IMR-90 (cell line): Measurements from ENCODE around the gene CEBPZ. TPM values are rescaled to one million over a fixed set of nuclear protein-coding genes. Genes with fewer than 3 reads are reported as not detected.

Experiments used
- ATAC-seq: fragments of 200-7000 bp; cut with Tn5 transposase; 2 replicates; pipeline ENCODE4 v1.9.1; 2020; ENCODE audit warnings: low read depth, mild to moderate bottlenecking, moderate library complexity
- Bru-seq: library from RNA; stranded (reverse); fragments of 400-500 nt; gene quantifications from one replicate; lab custom pipeline; 2021; lab: Mats Ljungman, UMichigan
- BruChase-seq, 2 experiments: library from RNA; stranded (reverse); fragments of 400-500 nt; gene quantifications; one replicate each; lab custom pipeline; 2021; lab: Mats Ljungman, UMichigan
- BruUV-seq: library from RNA; stranded (reverse); fragments of 400-500 nt; replicated peaks from 2 replicates; lab custom pipeline; 2021; lab: Mats Ljungman, UMichigan
- CTCF ChIA-PET: fragments of 300-600 bp; formaldehyde crosslinking; extraction: SDS; loops from one replicate; lab custom pipeline; 2021; ENCODE audit warnings: antibody characterized with exemption; lab: Yijun Ruan, JAX
- POLR2A ChIA-PET: fragments of 300-600 bp; sonication (Branson Sonifier 250); formaldehyde crosslinking; loops from one replicate; lab custom pipeline; 2022; ENCODE audit warnings: antibody characterized with exemption; ENCODE audit not compliant: unreplicated experiment; lab: Charles Lee
- DNase-seq: peaks from one replicate; pipeline ENCODE4 v3.0.0; 2013
- H2AFZ ChIP-seq: replicated peaks from 2 replicates; pipeline ENCODE3; 2013; ENCODE audit warnings: low read length, mild to moderate bottlenecking; ENCODE audit not compliant: poor library complexity
- H2AK5ac ChIP-seq: 2 replicates; pipeline ENCODE4 v1.6.1; 2013; ENCODE audit warnings: low read depth, low read length, inconsistent platforms
- H2AK9ac ChIP-seq: replicated peaks from 2 replicates; pipeline ENCODE3; 2013; ENCODE audit warnings: mild to moderate bottlenecking, low read depth, low read length, moderate library complexity; ENCODE audit not compliant: poor library complexity
- H2BK120ac ChIP-seq: 2 replicates; pipeline ENCODE4 v1.6.1; 2013; ENCODE audit warnings: low read depth, low read length, inconsistent platforms
- H2BK15ac ChIP-seq: 3 replicates; pipeline ENCODE4 v1.6.1; 2013; ENCODE audit warnings: low read depth, low read length, inconsistent platforms
- H2BK20ac ChIP-seq: 2 replicates; pipeline ENCODE4 v1.6.1; 2013; ENCODE audit warnings: low read depth, mild to moderate bottlenecking, inconsistent platforms, low read length, moderate library complexity
- H2BK5ac ChIP-seq: 2 replicates; pipeline ENCODE4 v1.6.1; 2013; ENCODE audit warnings: mild to moderate bottlenecking, low read depth, low read length, inconsistent platforms; ENCODE audit not compliant: poor library complexity, severe bottlenecking
- H3K14ac ChIP-seq: replicated peaks from 2 replicates; pipeline ENCODE4 v1.6.1; 2013; ENCODE audit warnings: low read depth, low read length, inconsistent platforms
- H3K18ac ChIP-seq: 2 replicates; pipeline ENCODE4 v1.6.1; 2013; ENCODE audit warnings: low read depth, low read length, control low read depth
- H3K23ac ChIP-seq: 2 replicates; pipeline ENCODE4 v1.6.1; 2013; ENCODE audit warnings: low read depth, low read length, inconsistent platforms
- H3K27ac ChIP-seq: 2 replicates; pipeline ENCODE4 v1.5.1; 2013; ENCODE audit warnings: mild to moderate bottlenecking, control low read depth, low read length; ENCODE audit not compliant: insufficient read depth
- H3K27me3 ChIP-seq: 2 replicates; pipeline ENCODE4 v1.6.1; 2013; ENCODE audit warnings: low read length; ENCODE audit not compliant: control insufficient read depth, insufficient read depth
- H3K36me3 ChIP-seq: 2 replicates; pipeline ENCODE4 v1.6.1; 2013; ENCODE audit warnings: low read length, mixed read lengths; ENCODE audit not compliant: control insufficient read depth, insufficient read depth
- H3K4ac ChIP-seq: 2 replicates; pipeline ENCODE4 v1.6.1; 2013; ENCODE audit warnings: low read depth, low read length, inconsistent platforms
- H3K4me1 ChIP-seq: 2 replicates; pipeline ENCODE4 v1.6.1; 2013; ENCODE audit warnings: low read length, mixed read lengths; ENCODE audit not compliant: control insufficient read depth, insufficient read depth
- H3K4me2 ChIP-seq: 2 replicates; pipeline ENCODE4 v1.6.1; 2013; ENCODE audit warnings: low read depth, mild to moderate bottlenecking, control low read depth, low read length, moderate library complexity
- H3K4me3 ChIP-seq: 2 replicates; pipeline ENCODE4 v1.5.1; 2013; ENCODE audit warnings: low read depth, mild to moderate bottlenecking, control low read depth, low read length, moderate library complexity; ENCODE audit not compliant: insufficient read depth
- H3K56ac ChIP-seq: 2 replicates; pipeline ENCODE4 v1.6.1; 2013; ENCODE audit warnings: low read length, inconsistent platforms; ENCODE audit not compliant: insufficient read depth; ENCODE audit errors: extremely low read depth
- H3K79me1 ChIP-seq, 2 experiments: 2 replicates each; pipeline ENCODE4 v1.6.1; 2013; ENCODE audit warnings: low read length in 2 of 2, inconsistent platforms in 1 of 2, low read depth in 1 of 2
- H3K9ac ChIP-seq: 2 replicates; pipeline ENCODE4 v1.6.1; 2013; ENCODE audit warnings: low read depth, low read length, control low read depth
- H3K9me1 ChIP-seq: 2 replicates; pipeline ENCODE4 v1.6.1; 2013; ENCODE audit warnings: low read length, inconsistent platforms; ENCODE audit not compliant: insufficient read depth
- H3K9me3 ChIP-seq: 2 replicates; pipeline ENCODE4 v1.6.1; 2013; ENCODE audit warnings: low read length; ENCODE audit not compliant: control insufficient read depth, insufficient read depth
- H4K20me1 ChIP-seq: 2 replicates; pipeline ENCODE4 v1.6.1; 2013; ENCODE audit warnings: low read length, inconsistent platforms; ENCODE audit not compliant: insufficient read depth
- H4K5ac ChIP-seq: 2 replicates; pipeline ENCODE4 v1.6.1; 2013; ENCODE audit warnings: mild to moderate bottlenecking, low read depth, low read length, control low read depth
- H4K8ac ChIP-seq, 2 experiments: 2 replicates each; pipeline ENCODE4 v1.6.1; 2013; ENCODE audit warnings: low read depth in 2 of 2, low read length in 2 of 2, control low read depth in 1 of 2, inconsistent platforms in 1 of 2
- H4K91ac ChIP-seq: 2 replicates; pipeline ENCODE4 v1.6.1; 2013; ENCODE audit warnings: low read depth, low read length, inconsistent platforms; ENCODE audit not compliant: insufficient read depth
- BHLHE40 ChIP-seq: fragments of 150-350 bp; IDR thresholded peaks from 2 replicates; pipeline ENCODE4 v1.6.1; 2016; ENCODE audit warnings: mild to moderate bottlenecking, low read depth, low read length
- CEBPB ChIP-seq: IDR thresholded peaks from 2 replicates; pipeline ENCODE4 v1.6.1; 2012; ENCODE audit warnings: low read depth, low read length, improper control_type of control experiment
- NFE2L2 ChIP-seq: fragments of 150-350 bp; IDR thresholded peaks from 2 replicates; pipeline ENCODE4 v1.6.1; 2016; ENCODE audit warnings: low read depth, mild to moderate bottlenecking, low read length
- POLR2A ChIP-seq: IDR thresholded peaks from 2 replicates; pipeline ENCODE4 v1.6.1; 2012; ENCODE audit warnings: mild to moderate bottlenecking, low read depth, low read length
- RAD21 ChIP-seq: IDR thresholded peaks from 2 replicates; pipeline ENCODE4 v1.6.1; 2012; ENCODE audit warnings: low read length, improper control_type of control experiment
- SMC3 ChIP-seq: fragments of 150-350 bp; IDR thresholded peaks from 2 replicates; pipeline ENCODE4 v1.6.1; 2016; ENCODE audit warnings: low read depth, mild to moderate bottlenecking, antibody characterized with exemption, low read length, moderate library complexity
- WGBS, 2 experiments: methylation state at CpG; one replicate each; pipeline versions ENCODE4 v1.1.5 to v1.1.7; 2013; ENCODE audit warnings: missing lambda C conversion rate in 2 of 2; ENCODE audit not compliant: insufficient read length in 1 of 2; ENCODE audit errors: extremely low coverage in 2 of 2; 5-methylcytosine and 5-hydroxymethylcytosine counted together
- dilution Hi-C: fragments of 300-500 bp; cut with HindIII; formaldehyde crosslinking; loops from one replicate; pipeline ENCODE4 v1.14.3; 2018; ENCODE audit warnings: low sequenced_read_pairs; ENCODE audit not compliant: unreplicated experiment
- in situ Hi-C: fragments of 300-500 bp; cut with MboI; formaldehyde crosslinking; loops from 3 replicates; pipeline ENCODE4 v1.14.3; 2019; ENCODE audit warnings: low sequenced_read_pairs, inconsistent platforms, mixed read lengths
- intact Hi-C: fragments of 100-400 bp; cut with micrococcal nuclease; formaldehyde crosslinking; loops from 2 replicates; pipeline ENCODE4 v1.10.0; 2022
- long read RNA-seq: library from polyadenylated mRNA; unstranded; transcript quantifications from one replicate; pipeline ENCODE4 v2.0.0, GENCODE V29; 2021; ENCODE audit not compliant: unreplicated experiment
- polyA plus RNA-seq, 3 experiments: library from polyadenylated mRNA; depleted of rRNA; stranded (reverse); fragments of >200 nt; gene quantifications; 2 replicates each; pipeline ENCODE4 v1.2.3, GENCODE V29; 2012; ENCODE audit warnings: low replicate concordance in 1 of 3
- total RNA-seq: library from RNA; depleted of rRNA; stranded (reverse); fragments of >200 nt; gene quantifications from 2 replicates; pipeline ENCODE4 v1.2.3, GENCODE V29; 2012; rRNA removed
- TF ChIP-seq, protein P1 (sequence below): conservative IDR thresholded peaks from 2 replicates; pipeline ENCODE4 v1.5.1; 2012; ENCODE audit warnings: mild to moderate bottlenecking, low read depth, low read length, improper control_type of control experiment

CEBPZ gene, protein sequence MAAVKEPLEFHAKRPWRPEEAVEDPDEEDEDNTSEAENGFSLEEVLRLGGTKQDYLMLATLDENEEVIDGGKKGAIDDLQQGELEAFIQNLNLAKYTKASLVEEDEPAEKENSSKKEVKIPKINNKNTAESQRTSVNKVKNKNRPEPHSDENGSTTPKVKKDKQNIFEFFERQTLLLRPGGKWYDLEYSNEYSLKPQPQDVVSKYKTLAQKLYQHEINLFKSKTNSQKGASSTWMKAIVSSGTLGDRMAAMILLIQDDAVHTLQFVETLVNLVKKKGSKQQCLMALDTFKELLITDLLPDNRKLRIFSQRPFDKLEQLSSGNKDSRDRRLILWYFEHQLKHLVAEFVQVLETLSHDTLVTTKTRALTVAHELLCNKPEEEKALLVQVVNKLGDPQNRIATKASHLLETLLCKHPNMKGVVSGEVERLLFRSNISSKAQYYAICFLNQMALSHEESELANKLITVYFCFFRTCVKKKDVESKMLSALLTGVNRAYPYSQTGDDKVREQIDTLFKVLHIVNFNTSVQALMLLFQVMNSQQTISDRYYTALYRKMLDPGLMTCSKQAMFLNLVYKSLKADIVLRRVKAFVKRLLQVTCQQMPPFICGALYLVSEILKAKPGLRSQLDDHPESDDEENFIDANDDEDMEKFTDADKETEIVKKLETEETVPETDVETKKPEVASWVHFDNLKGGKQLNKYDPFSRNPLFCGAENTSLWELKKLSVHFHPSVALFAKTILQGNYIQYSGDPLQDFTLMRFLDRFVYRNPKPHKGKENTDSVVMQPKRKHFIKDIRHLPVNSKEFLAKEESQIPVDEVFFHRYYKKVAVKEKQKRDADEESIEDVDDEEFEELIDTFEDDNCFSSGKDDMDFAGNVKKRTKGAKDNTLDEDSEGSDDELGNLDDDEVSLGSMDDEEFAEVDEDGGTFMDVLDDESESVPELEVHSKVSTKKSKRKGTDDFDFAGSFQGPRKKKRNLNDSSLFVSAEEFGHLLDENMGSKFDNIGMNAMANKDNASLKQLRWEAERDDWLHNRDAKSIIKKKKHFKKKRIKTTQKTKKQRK
- total RNA-seq (33.3 and 47.8 TPM in 2 replicates), polyA plus RNA-seq (2012; rRNA removed) (9.4 and 9.5 TPM in 2 replicates), Bru-seq, nascent RNA (percentile 76 among the genes with signal in this experiment), BruChase-seq, experiment 1, labeled RNA remaining after a 6-hour chase (percentile 67 among the genes with signal in this experiment), BruChase-seq, experiment 2, labeled RNA remaining after a 2-hour chase (percentile 79 among the genes with signal in this experiment)
- polyA plus RNA-seq (2012; cell fraction: cytosol; rRNA removed), result 0.80 and 1.4 TPM in 2 replicates
- polyA plus RNA-seq (2012; cell fraction: nucleus; rRNA removed; ENCODE audit: low replicate concordance), result 0.39 and 4.1 TPM in 2 replicates
- long read RNA-seq, transcript CEBPZ-201 (16 exons, 3,463 nt), result major isoform, 59 of 138 reads
- long read RNA-seq, partial matches to known transcripts, result 9 of 138 reads
- long read RNA-seq, other reads (novel, unspliced or antisense), result 70 of 138 reads

DNA sequence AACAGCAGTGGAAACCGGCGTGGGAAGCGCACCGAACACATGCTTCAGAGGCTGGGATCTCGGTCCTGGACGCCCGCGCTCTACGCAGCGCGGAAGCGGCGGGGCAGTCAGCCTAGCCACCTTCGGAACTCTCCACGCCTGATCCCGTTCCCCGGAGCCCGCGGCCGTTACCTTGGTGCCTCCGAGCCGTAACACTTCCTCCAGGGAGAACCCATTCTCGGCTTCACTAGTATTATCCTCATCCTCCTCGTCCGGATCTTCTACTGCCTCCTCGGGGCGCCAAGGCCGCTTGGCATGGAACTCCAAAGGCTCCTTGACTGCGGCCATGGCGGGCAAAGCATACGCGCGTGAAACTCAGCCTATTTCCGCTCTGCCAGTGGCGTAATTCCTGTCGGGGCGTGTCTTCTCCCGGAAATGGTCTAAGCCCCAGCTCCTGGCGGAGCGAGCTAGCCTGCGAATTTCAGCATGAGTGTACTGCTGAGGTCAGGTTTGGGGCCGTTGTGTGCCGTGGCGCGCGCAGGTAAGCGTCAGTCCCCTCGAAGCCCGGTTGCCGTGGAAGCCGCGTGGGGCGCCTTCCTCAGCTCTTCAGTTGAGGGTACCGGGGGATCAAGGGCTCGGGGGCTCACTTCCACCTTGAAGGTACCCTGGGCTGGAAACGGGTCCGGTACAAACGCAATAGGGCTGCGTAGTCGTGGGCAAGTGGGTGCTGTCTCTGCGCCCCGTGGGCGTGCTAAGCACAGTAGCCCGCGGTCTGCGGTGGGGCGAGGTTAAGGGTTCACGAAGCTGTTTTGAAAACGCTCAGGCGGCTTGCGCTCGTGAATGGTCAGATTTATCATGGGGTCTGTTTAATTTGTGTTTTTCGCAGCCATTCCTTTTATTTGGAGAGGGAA is at the start of gene CEBPZ, which contains the start of gene NDUFAF7:
Gene CEBPZ (minus strand): TSS at position 356 of the 890 bp plus-strand sequence. CDS start 29 bp downstream, at position 327.
Gene NDUFAF7 (plus strand): TSS at position 418 of the 890 bp plus-strand sequence. CDS start 48 bp downstream, at position 466.
- Histone ChIP-seq H4K20me1 (peaks cover 17% of the 10 kb centered on the region), H3K36me3 (peaks cover 15% of the 10 kb centered on the region), H3K27ac (peak within 1 kb of the TSS; percentile 89), H3K4me3 (peak within 1 kb of the TSS; percentile 93), H3K4ac (peak within 1 kb of the TSS; percentile 85), H3K9ac (peak within 1 kb of the TSS; percentile 90), H3K23ac (peak within 1 kb of the TSS; percentile 88), H3K18ac (peak within 1 kb of the TSS; percentile 62), H2BK15ac (no peak within 1 kb of the TSS), H3K56ac (peak within 1 kb of the TSS; percentile 79), H2BK20ac (no peak within 1 kb of the TSS), H4K8ac (peak within 1 kb of the TSS; percentile 23 to 94), H3K14ac (peak within 1 kb of the TSS; percentile 91), H2AFZ (peak within 1 kb of the TSS; percentile 97), H3K9me3 (no peaks in the 10 kb centered on the region), H2AK9ac (peak within 1 kb of the TSS; percentile 94), H3K4me2 (peak within 1 kb of the TSS; percentile 100), H3K9me1 (peaks cover 14% of the 10 kb centered on the region), H2AK5ac (peak within 1 kb of the TSS; percentile 63), H3K79me1 (peaks cover 44 to 74% of the 10 kb centered on the region in 2 experiments), H3K27me3 (no peaks in the 10 kb centered on the region), H3K4me1 (peaks cover 6% of the 10 kb centered on the region), H2BK5ac (peak within 1 kb of the TSS; percentile 74), H4K91ac (peak within 1 kb of the TSS; percentile 75), H2BK120ac (peak within 1 kb of the TSS; percentile 73), H4K5ac (peak within 1 kb of the TSS; percentile 69)
- in situ Hi-C loops, result no loop called here
- dilution Hi-C loops, result no loop called here
- peak; percentile 94 for DNase-seq
- no TSS peak for BruUV-seq
- intact Hi-C loops, result loop anchor here (1.0 to 2.0 kb wide), 2 partner anchors 63 to 87 kb away; no protein-coding TSS in a partner anchor
- peak; percentile 94 for ATAC-seq
- CTCF ChIA-PET, result no interaction called here
- POLR2A ChIA-PET, result no interaction called here
- whole genome bisulfite sequencing, 2 experiments, result 0% methylated on average over 28 of the region's 73 CpGs; no CpG with 5 or more reads in 1 of the 2 experiments
- TF ChIP-seq BHLHE40, result peak; percentile 3; the same call in 1 of the 2 replicates
- TF ChIP-seq POLR2A, result peak; percentile 78
- TF ChIP-seq, protein P1, sequence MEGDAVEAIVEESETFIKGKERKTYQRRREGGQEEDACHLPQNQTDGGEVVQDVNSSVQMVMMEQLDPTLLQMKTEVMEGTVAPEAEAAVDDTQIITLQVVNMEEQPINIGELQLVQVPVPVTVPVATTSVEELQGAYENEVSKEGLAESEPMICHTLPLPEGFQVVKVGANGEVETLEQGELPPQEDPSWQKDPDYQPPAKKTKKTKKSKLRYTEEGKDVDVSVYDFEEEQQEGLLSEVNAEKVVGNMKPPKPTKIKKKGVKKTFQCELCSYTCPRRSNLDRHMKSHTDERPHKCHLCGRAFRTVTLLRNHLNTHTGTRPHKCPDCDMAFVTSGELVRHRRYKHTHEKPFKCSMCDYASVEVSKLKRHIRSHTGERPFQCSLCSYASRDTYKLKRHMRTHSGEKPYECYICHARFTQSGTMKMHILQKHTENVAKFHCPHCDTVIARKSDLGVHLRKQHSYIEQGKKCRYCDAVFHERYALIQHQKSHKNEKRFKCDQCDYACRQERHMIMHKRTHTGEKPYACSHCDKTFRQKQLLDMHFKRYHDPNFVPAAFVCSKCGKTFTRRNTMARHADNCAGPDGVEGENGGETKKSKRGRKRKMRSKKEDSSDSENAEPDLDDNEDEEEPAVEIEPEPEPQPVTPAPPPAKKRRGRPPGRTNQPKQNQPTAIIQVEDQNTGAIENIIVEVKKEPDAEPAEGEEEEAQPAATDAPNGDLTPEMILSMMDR, result no peak
- no peak; the same call in 1 of the 2 replicates for TF ChIP-seq RAD21
- peak; percentile 81 for TF ChIP-seq CEBPB
- TF ChIP-seq SMC3, result no peak
- no peak for TF ChIP-seq NFE2L2
